ENCODE measurements around the gene OR2A12. TPM values are rescaled to one million over a fixed set of nuclear protein-coding genes. Genes with fewer than 3 reads are reported as not detected.
A peak's percentile ranks its signal among the peaks of the same experiment; 100 is the strongest.
"Not testable (repeated sequence)": the region's sequence is repeated elsewhere in the genome, so short reads cannot be mapped to it uniquely, and the experiment has no call there.

OR2A12 gene
- total RNA-seq, 1 donor from 2014 or later: not detected

GRCh38 chr7:144110272-144110671 is 24.2 kb downstream of the OR2A12 start:
- intact Hi-C loops (cut with DNase I): no loop called here
- no peak for DNase-seq (ENCODE audit: low spot score)

- no peak for DNase-seq (ENCODE audit: low spot score)
- intact Hi-C loops (cut with DNase I): no loop called here
Measured at GRCh38 chr7:144113651-144114050, 27.6 kb downstream of the OR2A12 start.

GRCh38 chr7:144118341-144118740 is 32.3 kb downstream of the OR2A12 start:
- no peak for DNase-seq (ENCODE audit: low spot score)
- intact Hi-C loops (cut with DNase I): no loop called here

GRCh38 chr7:144122876-144123275 is 36.8 kb downstream of the OR2A12 start, which contains the start of gene OR2A14:
Gene OR2A14 (plus strand): TSS chr7:144123176. CDS start chr7:144129113, 5,937 bp downstream.
- DNase-seq (ENCODE audit: low spot score): no peak
- intact Hi-C loops (cut with DNase I): no loop called here

- intact Hi-C loops (cut with DNase I): no loop called here
- DNase-seq (ENCODE audit: low spot score): peak; percentile 87
Measured at GRCh38 chr7:144127714-144128334, 41.7 kb downstream of the OR2A12 start.

GRCh38 chr7:144129601-144130000 is 43.5 kb downstream of the OR2A12 start:
- intact Hi-C loops (cut with DNase I); DNase-seq (ENCODE audit: low spot score): not testable (repeated sequence)

- no peak for DNase-seq (ENCODE audit: low spot score)
- intact Hi-C loops (cut with DNase I): no loop called here
Measured at GRCh38 chr7:144130730-144131129, 44.7 kb downstream of the OR2A12 start.

GRCh38 chr7:144132262-144132661 is 46.2 kb downstream of the OR2A12 start:
- intact Hi-C loops (cut with DNase I): no loop called here
- no peak for DNase-seq (ENCODE audit: low spot score)

GRCh38 chr7:144133307-144133706 is 47.2 kb downstream of the OR2A12 start:
- intact Hi-C loops (cut with DNase I): no loop called here
- no peak for DNase-seq (ENCODE audit: low spot score)

- no peak for DNase-seq (ENCODE audit: low spot score)
- intact Hi-C loops (cut with DNase I): no loop called here
Measured at GRCh38 chr7:144134116-144134515, 48.0 kb downstream of the OR2A12 start.

GRCh38 chr7:144137501-144137900 is 51.4 kb downstream of the OR2A12 start:
- intact Hi-C loops (cut with DNase I): no loop called here
- DNase-seq (ENCODE audit: low spot score): no peak

GRCh38 chr7:144142187-144142586 is 56.1 kb downstream of the OR2A12 start:
- no peak for DNase-seq (ENCODE audit: low spot score)
- intact Hi-C loops (cut with DNase I): no loop called here

GRCh38 chr7:144144426-144144825 is 58.3 kb downstream of the OR2A12 start:
- intact Hi-C loops (cut with DNase I): no loop called here
- DNase-seq (ENCODE audit: low spot score): no peak

- intact Hi-C loops (cut with DNase I): no loop called here
- no peak for DNase-seq (ENCODE audit: low spot score)
Measured at GRCh38 chr7:144148224-144148827, 62.2 kb downstream of the OR2A12 start.

Other genes with a start within 250 kb of the OR2A12 start
- 46.3 TPM for gene TCAF1, start 184.1 kb upstream of the OR2A12 start, total RNA-seq
- gene OR2F2, start 151.0 kb upstream of the OR2A12 start, total RNA-seq: not detected
- not detected for gene OR2F1, start 131.4 kb upstream of the OR2A12 start, total RNA-seq
- not detected for gene OR6B1, start 86.0 kb upstream of the OR2A12 start, total RNA-seq
- not detected for gene OR2A5, start 37.3 kb upstream of the OR2A12 start, total RNA-seq
- gene OR2A25, start 16.5 kb upstream of the OR2A12 start, total RNA-seq: not detected
- gene OR2A2, start 23.3 kb downstream of the OR2A12 start, total RNA-seq: not detected
- not detected for gene OR2A14, start 36.9 kb downstream of the OR2A12 start, total RNA-seq
- gene CTAGE4, start 97.2 kb downstream of the OR2A12 start, total RNA-seq: 0.24 TPM
- 0.57 TPM for gene ARHGEF35, start 109.6 kb downstream of the OR2A12 start, total RNA-seq
- gene OR2A42, start 153.3 kb downstream of the OR2A12 start, total RNA-seq: not detected
- not detected for gene OR2A7, start 178.5 kb downstream of the OR2A12 start, total RNA-seq
- gene CTAGE8, start 183.0 kb downstream of the OR2A12 start, total RNA-seq: not detected
- 0.19 TPM for gene OR2A1, start 226.1 kb downstream of the OR2A12 start, total RNA-seq